HEK293 (cell line): Measurements from ENCODE around the gene RYR2.

Experiments
- CTCF ChIA-PET: fragments of 350-600 bp; formaldehyde crosslinking; extraction: SDS; loops from one replicate; lab custom pipeline; 2021; ENCODE audit warnings: antibody characterized with exemption; lab: Yijun Ruan, JAX
- POLR2A ChIA-PET: fragments of 300-600 bp; formaldehyde crosslinking; extraction: SDS; loops from one replicate; lab custom pipeline; 2020; ENCODE audit warnings: antibody characterized with exemption, inconsistent platforms; lab: Yijun Ruan, JAX
- H3K27ac ChIP-seq: fragments of 200-500 bp; sonication (Bioruptor generic); 2 replicates; pipeline ENCODE4 v1.5.1; 2014; ENCODE audit warnings: low read depth, low read length, control low read depth, inconsistent platforms; ENCODE audit errors: extremely low read depth
- H3K36me3 ChIP-seq, 2 experiments: fragments of 200-500 bp in 1 of 2; sonication (Bioruptor generic) in 1 of 2; 1 replicate in 1 of 2; 2 replicates in 1 of 2; pipeline ENCODE4 v1.5.1; 2014 to 2017; ENCODE audit warnings: inconsistent platforms in 2 of 2, low read length in 2 of 2; ENCODE audit not compliant: control insufficient read depth in 2 of 2, insufficient read depth in 1 of 2
- H3K4me1 ChIP-seq: fragments of 200-500 bp; sonication (Bioruptor generic); 2 replicates; pipeline ENCODE4 v1.5.1; 2014; ENCODE audit warnings: mild to moderate bottlenecking, low read length, inconsistent platforms; ENCODE audit not compliant: control insufficient read depth, insufficient read depth
- H3K4me3 ChIP-seq: 2 replicates; pipeline ENCODE4 v1.5.1; 2011; ENCODE audit warnings: low read depth, mild to moderate bottlenecking, control low read depth, low read length, moderate library complexity
- H3K9me3 ChIP-seq: fragments of 200-500 bp; sonication (Bioruptor generic); 2 replicates; pipeline ENCODE4 v1.5.1; 2014; ENCODE audit warnings: low read depth, low read length, inconsistent platforms; ENCODE audit not compliant: control insufficient read depth, insufficient read depth
- AEBP2 ChIP-seq: fragments of 450-650 bp; formaldehyde crosslinking; IDR thresholded peaks from 2 replicates; pipeline ENCODE4 v1.5.1; 2016; ENCODE audit warnings: missing biosample characterization, missing genetic modification characterization, borderline replicate concordance
- ELK4 ChIP-seq: IDR thresholded peaks from 2 replicates; pipeline ENCODE4 v1.6.1; 2011; ENCODE audit warnings: mild to moderate bottlenecking, low read depth, low read length, borderline replicate concordance
- GLI4 ChIP-seq: fragments of 450-650 bp; formaldehyde crosslinking; IDR thresholded peaks from 2 replicates; pipeline ENCODE4 v1.5.1; 2016; ENCODE audit warnings: missing biosample characterization, missing genetic modification characterization
- KLF10 ChIP-seq: fragments of 450-650 bp; IDR thresholded peaks from 2 replicates; pipeline ENCODE4 v1.5.1; 2018; ENCODE audit warnings: missing biosample characterization, mild to moderate bottlenecking, missing genetic modification characterization
- PATZ1 ChIP-seq: fragments of 450-650 bp; formaldehyde crosslinking; IDR thresholded peaks from 2 replicates; pipeline ENCODE4 v1.5.1; 2016; ENCODE audit warnings: missing biosample characterization, missing genetic modification characterization
- PRDM6 ChIP-seq: fragments of 450-650 bp; formaldehyde crosslinking; IDR thresholded peaks from 2 replicates; pipeline ENCODE4 v1.5.1; 2017; ENCODE audit warnings: missing biosample characterization, missing genetic modification characterization
- SP3 ChIP-seq: fragments of 450-650 bp; formaldehyde crosslinking; IDR thresholded peaks from 2 replicates; pipeline ENCODE4 v1.5.1; 2016; ENCODE audit warnings: missing biosample characterization, missing genetic modification characterization
- SP7 ChIP-seq: fragments of 450-650 bp; formaldehyde crosslinking; IDR thresholded peaks from 2 replicates; pipeline ENCODE4 v1.5.1; 2016; ENCODE audit warnings: missing biosample characterization, missing genetic modification characterization
- TCF7L2 ChIP-seq: IDR thresholded peaks from 2 replicates; pipeline ENCODE4 v1.6.1; 2011; ENCODE audit warnings: low read depth, mild to moderate bottlenecking, inconsistent platforms, low read length, moderate library complexity, borderline replicate concordance
- TSHZ1 ChIP-seq: fragments of 450-650 bp; formaldehyde crosslinking; IDR thresholded peaks from 2 replicates; pipeline ENCODE4 v1.5.1; 2016; ENCODE audit warnings: missing biosample characterization, missing genetic modification characterization, borderline replicate concordance
- ZBTB17 ChIP-seq: fragments of 450-650 bp; formaldehyde crosslinking; IDR thresholded peaks from 2 replicates; pipeline ENCODE4 v1.5.1; 2016; ENCODE audit warnings: missing biosample characterization, missing genetic modification characterization
- ZBTB21 ChIP-seq: fragments of 450-650 bp; formaldehyde crosslinking; IDR thresholded peaks from 2 replicates; pipeline ENCODE4 v1.5.1; 2017; ENCODE audit warnings: missing biosample characterization, missing genetic modification characterization
- ZNF169 ChIP-seq: fragments of 450-650 bp; formaldehyde crosslinking; IDR thresholded peaks from 2 replicates; pipeline ENCODE4 v1.5.1; 2016; ENCODE audit warnings: missing biosample characterization, missing genetic modification characterization
- ZNF19 ChIP-seq: fragments of 450-650 bp; formaldehyde crosslinking; IDR thresholded peaks from 2 replicates; pipeline ENCODE4; 2016; ENCODE audit warnings: missing biosample characterization, missing genetic modification characterization, low read depth
- ZNF223 ChIP-seq: fragments of 450-650 bp; formaldehyde crosslinking; IDR thresholded peaks from 2 replicates; pipeline ENCODE4 v1.5.1; 2016; ENCODE audit warnings: missing biosample characterization, missing genetic modification characterization
- ZNF266 ChIP-seq: fragments of 450-650 bp; formaldehyde crosslinking; IDR thresholded peaks from 2 replicates; pipeline ENCODE4 v1.5.1; 2016; ENCODE audit warnings: missing biosample characterization, missing genetic modification characterization, low read depth
- ZNF274 ChIP-seq, 2 experiments: fragments of 200-500 bp in 1 of 2; fragments of 450-650 bp in 1 of 2; sonication (Bioruptor generic) in 1 of 2; formaldehyde crosslinking in 1 of 2; IDR thresholded peaks; 2 replicates each; pipeline versions ENCODE4 v1.5.1 to v1.6.1; 2014 to 2016; ENCODE audit warnings: borderline replicate concordance in 1 of 2, inconsistent platforms in 1 of 2, low read length in 1 of 2, missing biosample characterization in 1 of 2, missing genetic modification characterization in 1 of 2
- ZNF37A ChIP-seq: fragments of 450-650 bp; IDR thresholded peaks from 2 replicates; pipeline ENCODE4 v1.5.1; 2018; ENCODE audit warnings: missing biosample characterization, missing genetic modification characterization
- ZNF426 ChIP-seq: fragments of 450-650 bp; formaldehyde crosslinking; IDR thresholded peaks from 2 replicates; pipeline ENCODE4 v1.5.1; 2017; ENCODE audit warnings: missing biosample characterization, missing genetic modification characterization, mild to moderate bottlenecking, inconsistent platforms, moderate library complexity
- ZNF501 ChIP-seq: fragments of 450-650 bp; formaldehyde crosslinking; IDR thresholded peaks from 2 replicates; pipeline ENCODE4 v1.5.1; 2016; ENCODE audit warnings: missing biosample characterization, missing genetic modification characterization
- ZNF530 ChIP-seq: fragments of 450-650 bp; formaldehyde crosslinking; IDR thresholded peaks from 2 replicates; pipeline ENCODE4 v1.5.1; 2016; ENCODE audit warnings: low read depth, missing biosample characterization, missing genetic modification characterization
- ZNF549 ChIP-seq: fragments of 450-650 bp; IDR thresholded peaks from 2 replicates; pipeline ENCODE4 v1.5.1; 2018; ENCODE audit warnings: missing biosample characterization, missing genetic modification characterization, mild to moderate bottlenecking, inconsistent platforms, moderate library complexity
- ZNF585B ChIP-seq: fragments of 450-650 bp; formaldehyde crosslinking; IDR thresholded peaks from 2 replicates; pipeline ENCODE4 v1.5.1; 2016; ENCODE audit warnings: missing biosample characterization, missing genetic modification characterization
- ZNF610 ChIP-seq: fragments of 450-650 bp; formaldehyde crosslinking; IDR thresholded peaks from 2 replicates; pipeline ENCODE4 v1.5.1; 2016; ENCODE audit warnings: missing biosample characterization, missing genetic modification characterization, borderline replicate concordance
- ZNF692 ChIP-seq: fragments of 450-650 bp; formaldehyde crosslinking; IDR thresholded peaks from 2 replicates; pipeline ENCODE4 v1.5.1; 2016; ENCODE audit warnings: missing biosample characterization, missing genetic modification characterization
- ZNF777 ChIP-seq: fragments of 450-650 bp; formaldehyde crosslinking; IDR thresholded peaks from 2 replicates; pipeline ENCODE4 v1.5.1; 2017; ENCODE audit warnings: missing biosample characterization, missing genetic modification characterization, borderline replicate concordance

The RYR2 gene

GRCh38 chr1:237228421-237228820, 186.4 kb downstream of the RYR2 start:
- Histone ChIP-seq H3K36me3 (no peaks in the 10 kb centered on the region), H3K4me1 (no peaks in the 10 kb centered on the region), H3K4me3 (no peak overlapping the region), H3K27ac (no peak overlapping the region), H3K9me3 (no peaks in the 10 kb centered on the region)
- ChIA-PET CTCF (interaction anchor here (0.9 kb wide), 1 partner anchor 619 kb away, joined by 3 read pairs; no protein-coding TSS in a partner anchor), POLR2A (no interaction called here)
- TF ChIP-seq ZNF610 (tag by site-specific recombination) (no peak), ZNF426 (no peak), ZNF501 (tag by site-specific recombination) (no peak), KLF10 (tag by site-specific recombination) (no peak), ZNF692 (no peak), ZNF19 (tag by site-specific recombination) (no peak), ZBTB21 (no peak), ZNF266 (tag by site-specific recombination) (no peak), PRDM6 (no peak), GLI4 (no peak), ZBTB17 (no peak), ZNF585B (tag by site-specific recombination) (no peak), PATZ1 (tag by site-specific recombination) (no peak), TSHZ1 (tag by site-specific recombination) (no peak), ZNF777 (tag by site-specific recombination) (no peak), TCF7L2 (no peak), ZNF169 (tag by site-specific recombination) (no peak), ZNF37A (tag by site-specific recombination) (no peak)

- POLR2A ChIA-PET, result interaction anchor here (1.2 kb wide), 1 partner anchor 187 kb away, joined by 3 read pairs; the partner anchor contains the start of gene RYR2
- CTCF ChIA-PET, result no interaction called here
- TF ChIP-seq ELK4 (no peak), SP7 (tag by site-specific recombination) (no peak), ZNF223 (tag by site-specific recombination) (no peak), ZNF274 (IDR thresholded peaks at IDR 0.05; ENCODE audit: low read length) (no peak), ZNF274 (tag by site-specific recombination; IDR thresholded peaks at IDR 0.05; ENCODE audit: borderline replicate concordance) (no peak), AEBP2 (no peak), SP3 (no peak), ZNF549 (tag by site-specific recombination) (no peak), ZNF530 (tag by site-specific recombination) (no peak)
These were observed 187.3 kb downstream of the RYR2 start for GRCh38 chr1:237229333-237229732.

More at GRCh38 chr1:237229333-237229732, 187.3 kb downstream of the RYR2 start:
- Histone ChIP-seq H3K4me3 (no peak overlapping the region), H3K36me3 (no peaks in the 10 kb centered on the region), H3K4me1 (no peaks in the 10 kb centered on the region), H3K9me3 (no peaks in the 10 kb centered on the region), H3K27ac (no peak overlapping the region)
